ENCODE data around the gene COX7A2L.
"Not testable (repeated sequence)": the region's sequence is repeated elsewhere in the genome, so short reads cannot be mapped to it uniquely, and the experiment has no call there.

COX7A2L gene

GRCh38 chr2:42337846-42338566 lies 23.0 kb downstream of the COX7A2L start:
- DNase-seq = no peak

DNA sequence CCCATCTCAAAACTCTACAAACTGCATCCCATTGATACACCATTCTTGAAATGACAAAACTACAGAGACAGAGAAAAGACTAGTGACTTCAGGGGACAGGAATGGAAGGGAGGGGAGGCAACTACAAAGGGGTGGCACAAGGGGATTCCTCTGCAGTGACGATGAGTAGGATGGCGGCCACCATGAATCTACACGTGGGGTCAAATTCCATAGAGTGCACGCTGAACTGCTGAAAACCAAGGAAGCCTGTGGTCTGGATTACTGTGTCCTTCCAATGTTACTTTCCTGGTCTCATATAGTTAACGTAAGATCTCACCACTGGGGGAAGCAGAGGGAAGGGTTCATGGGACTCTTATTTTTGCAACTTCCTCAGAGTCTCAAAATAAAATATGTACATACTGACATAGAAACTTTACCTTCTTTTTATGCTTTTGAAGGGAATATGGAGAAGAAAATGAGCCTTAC lies 23.6 kb downstream of the COX7A2L start:
- no peak for DNase-seq

- DNase-seq = no peak
These were observed 24.6 kb downstream of the COX7A2L start for GRCh38 chr2:42336361-42336965.

DNA sequence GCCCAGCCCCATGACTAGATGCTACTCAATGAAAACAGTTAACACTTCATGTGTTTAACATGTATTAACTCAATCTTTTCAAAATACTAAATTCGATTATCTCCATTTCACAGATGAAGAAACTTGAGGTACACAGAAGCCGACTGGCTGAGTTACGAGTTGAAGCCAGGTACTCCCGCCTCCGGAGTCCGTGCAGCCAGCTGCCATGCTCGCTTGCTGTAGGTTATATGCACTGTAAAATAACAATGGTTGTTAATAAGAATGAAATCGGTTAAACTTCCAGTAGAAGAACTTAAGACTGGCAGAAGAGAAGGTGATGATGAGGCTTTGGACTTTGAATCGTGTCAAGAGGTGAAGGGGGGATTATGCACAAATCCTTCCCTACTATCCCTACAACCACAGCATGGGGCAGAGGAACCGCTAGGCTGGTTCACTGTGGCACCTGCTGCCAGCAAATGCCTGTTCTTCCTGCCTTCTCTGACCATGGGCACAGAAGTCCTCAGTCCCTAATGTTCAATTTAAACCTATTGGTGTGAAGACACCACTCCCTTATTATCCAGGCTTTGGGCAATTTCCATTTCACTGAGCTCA lies 25.4 kb downstream of the COX7A2L start:
- no peak for DNase-seq

DNA sequence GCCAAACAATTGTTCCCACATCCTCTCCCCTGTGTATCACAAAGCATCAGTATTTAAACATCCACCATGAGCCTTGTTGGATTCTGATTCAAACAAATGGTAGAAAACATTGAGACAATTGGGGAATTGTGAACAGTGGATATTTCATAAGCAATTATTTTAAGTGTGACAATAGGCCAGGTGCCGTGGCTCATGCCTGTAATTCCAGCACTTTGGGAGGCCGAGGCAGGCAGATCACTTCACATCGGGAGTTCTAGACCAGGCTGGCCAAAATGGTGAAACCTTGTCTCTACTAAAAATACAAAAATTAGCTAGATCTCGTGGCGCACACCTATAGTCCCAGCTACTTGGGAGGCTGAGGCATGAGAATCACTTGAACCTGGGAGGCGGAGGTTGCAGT lies 26.2 kb downstream of the COX7A2L start:
- not testable (repeated sequence) for DNase-seq

DNA sequence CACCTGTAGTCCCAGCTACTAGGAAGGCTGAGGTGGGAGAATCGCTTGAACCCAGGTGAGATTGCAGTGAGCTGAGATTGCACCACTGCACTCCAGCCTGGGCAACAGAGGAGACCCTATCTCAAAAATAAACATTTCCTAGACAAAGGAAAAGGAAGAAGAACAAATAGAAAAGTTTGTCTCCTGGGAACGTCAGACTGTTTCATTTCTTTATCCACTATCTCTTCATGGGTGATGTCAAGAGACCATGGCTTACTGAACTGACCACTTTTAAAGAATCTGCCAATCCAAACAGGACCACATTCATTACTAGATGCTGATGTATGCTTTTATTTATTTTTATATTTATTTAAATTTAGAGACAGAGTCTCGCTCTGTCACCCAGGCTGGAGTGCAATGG lies 26.8 kb downstream of the COX7A2L start:
- no peak for DNase-seq

DNA sequence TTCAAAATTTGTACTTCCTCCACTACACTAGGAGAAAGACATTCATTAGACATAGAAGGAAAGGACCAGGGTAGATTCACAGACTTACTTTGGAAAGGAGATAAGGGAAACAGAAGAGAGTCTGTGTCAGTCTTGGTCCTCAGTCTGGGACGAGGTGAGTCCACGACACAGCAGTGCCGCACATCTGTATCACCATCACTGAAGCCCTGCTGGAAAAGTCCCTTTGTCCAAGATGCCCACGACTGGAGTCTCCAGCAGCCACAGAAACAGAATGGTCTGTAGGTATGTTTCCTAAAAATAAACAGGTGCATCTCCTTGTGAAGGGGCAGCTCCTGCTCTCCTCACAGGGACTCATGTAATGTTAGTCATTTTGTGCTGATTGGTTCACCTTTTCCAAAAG lies 27.4 kb downstream of the COX7A2L start:
- DNase-seq = no peak

DNA sequence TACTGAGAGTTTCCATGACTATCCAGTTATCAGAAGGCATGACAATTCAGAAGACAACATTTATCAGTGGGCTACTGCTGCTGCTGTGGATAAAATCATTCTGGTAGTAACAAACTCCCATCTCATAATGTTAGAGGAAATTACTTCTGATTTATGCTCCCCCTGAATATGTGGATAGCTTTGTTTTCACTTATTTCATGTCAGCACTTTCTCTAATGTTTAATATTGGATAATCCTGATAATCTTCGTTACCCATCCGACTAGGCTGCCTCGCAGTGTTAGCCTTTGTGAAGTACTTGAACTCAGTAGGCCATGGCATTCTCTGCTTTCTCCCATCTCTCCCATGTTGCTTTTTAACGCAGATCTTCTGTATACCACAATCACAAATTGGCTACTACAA lies 28.4 kb downstream of the COX7A2L start:
- DNase-seq = no peak

- no peak for DNase-seq
These were observed 29.3 kb downstream of the COX7A2L start for GRCh38 chr2:42331569-42332284.

DNA sequence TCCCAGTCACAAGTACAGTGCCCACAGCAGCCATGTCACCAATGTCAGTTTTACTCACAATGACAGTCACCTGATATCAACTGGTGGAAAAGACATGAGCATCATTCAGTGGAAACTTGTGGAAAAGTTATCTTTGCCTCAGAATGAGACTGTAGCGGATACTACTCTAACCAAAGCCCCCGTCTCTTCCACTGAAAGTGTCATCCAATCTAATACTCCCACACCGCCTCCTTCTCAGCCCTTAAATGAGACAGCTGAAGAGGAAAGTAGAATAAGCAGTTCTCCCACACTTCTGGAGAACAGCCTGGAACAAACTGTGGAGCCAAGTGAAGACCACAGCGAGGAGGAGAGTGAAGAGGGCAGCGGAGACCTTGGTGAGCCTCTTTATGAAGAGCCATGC lies 31.3 kb downstream of the COX7A2L start:
- DNase-seq = no peak

- no peak for DNase-seq
These were observed 32.1 kb downstream of the COX7A2L start for GRCh38 chr2:42328923-42329322.

- DNase-seq = no peak
These were observed 32.7 kb downstream of the COX7A2L start for GRCh38 chr2:42328148-42328833.

GRCh38 chr2:42327125-42327524 lies 33.9 kb downstream of the COX7A2L start:
- DNase-seq = peak; percentile 88

- no peak for DNase-seq
These were observed 35.4 kb downstream of the COX7A2L start for GRCh38 chr2:42325609-42326008.

- DNase-seq = no peak
These were observed 36.1 kb downstream of the COX7A2L start for GRCh38 chr2:42324949-42325348.

DNA sequence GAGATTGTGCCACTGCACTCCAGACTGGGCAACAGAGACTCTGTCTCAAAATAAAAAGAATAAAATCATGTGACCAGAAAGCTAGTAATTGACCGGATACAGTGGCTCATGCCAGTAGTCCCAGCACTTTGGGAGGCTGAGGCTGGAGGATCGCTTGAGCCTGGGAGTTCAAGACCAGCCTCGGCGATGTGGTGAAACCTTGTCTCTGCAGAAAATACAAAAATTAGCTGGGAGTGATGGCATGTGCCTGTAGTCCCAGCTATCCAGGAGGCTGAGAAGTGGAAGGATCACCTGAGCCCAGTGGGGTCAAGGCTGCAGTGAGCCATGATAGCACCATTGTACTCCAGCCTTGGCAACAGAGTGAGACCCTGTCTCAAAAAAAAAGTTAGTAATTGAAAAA lies 36.8 kb downstream of the COX7A2L start:
- no peak for DNase-seq

DNA sequence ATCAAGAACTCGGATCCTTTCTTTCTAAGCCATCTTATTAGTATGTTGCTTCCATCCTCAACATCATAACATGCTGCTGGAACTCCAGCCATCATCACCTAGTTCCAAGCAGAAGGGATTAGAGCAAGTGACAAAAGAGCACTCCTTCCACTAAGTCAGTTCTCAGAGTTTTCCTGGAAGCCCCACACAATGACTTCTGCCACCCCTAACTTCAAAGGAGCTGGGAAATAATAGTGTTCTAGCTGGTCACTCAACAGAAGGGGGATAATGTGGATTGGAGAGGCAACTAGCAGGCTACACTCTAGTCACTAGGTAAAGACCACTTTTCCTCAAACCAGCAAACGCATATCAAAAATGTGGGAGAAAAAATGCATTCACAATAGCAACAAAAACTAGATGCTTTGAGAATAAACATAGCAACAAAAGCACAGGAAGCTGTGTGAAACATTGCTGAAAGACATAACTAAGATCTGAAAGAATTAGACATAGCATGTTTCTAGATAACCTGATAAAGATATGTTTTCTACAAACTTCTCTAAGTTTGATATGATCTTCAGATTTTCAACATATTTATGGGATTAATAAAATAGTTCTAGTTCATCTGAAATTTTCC lies 39.5 kb downstream of the COX7A2L start:
- DNase-seq = no peak

DNA sequence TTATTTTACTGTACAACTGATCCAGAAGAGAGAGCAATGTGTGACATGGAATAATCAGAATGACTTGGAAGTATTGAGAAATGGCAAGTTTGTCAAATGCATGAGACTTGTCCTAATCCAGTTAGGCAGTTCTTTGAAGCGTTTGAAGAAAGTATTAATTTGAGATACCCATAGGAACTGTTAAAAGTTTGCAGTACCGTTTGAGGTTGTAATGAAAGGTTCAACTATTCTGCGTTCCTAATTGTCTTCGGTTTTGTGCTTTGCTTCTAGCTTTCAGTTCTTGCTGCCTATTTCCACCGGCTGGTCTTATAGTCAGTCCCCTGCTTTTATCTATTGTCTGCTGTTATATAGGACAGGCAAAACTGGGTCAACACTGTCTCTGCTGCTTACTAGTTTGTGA lies 41.8 kb downstream of the COX7A2L start:
- DNase-seq = no peak

DNA sequence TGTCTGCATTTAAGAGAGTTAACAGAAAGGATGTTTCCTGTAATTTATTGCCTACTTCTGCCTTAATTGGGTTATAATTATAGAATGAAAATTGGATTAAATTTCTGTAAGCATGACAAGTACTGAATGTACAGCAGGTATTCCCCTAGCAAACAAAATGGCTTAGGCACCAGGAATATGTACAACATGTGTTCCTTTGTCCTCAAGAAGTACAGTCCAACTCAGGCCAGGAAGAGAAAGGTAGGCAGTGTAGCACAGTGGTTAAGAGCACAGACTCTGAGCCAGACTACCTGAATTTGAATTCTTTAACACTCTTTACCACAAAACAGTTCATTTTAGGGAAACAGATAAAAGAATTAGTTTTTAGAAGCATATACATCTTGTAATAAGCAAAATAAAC lies 43.1 kb downstream of the COX7A2L start:
- no peak for DNase-seq

- no peak for DNase-seq
These were observed 43.5 kb downstream of the COX7A2L start for GRCh38 chr2:42317486-42317885.

DNA sequence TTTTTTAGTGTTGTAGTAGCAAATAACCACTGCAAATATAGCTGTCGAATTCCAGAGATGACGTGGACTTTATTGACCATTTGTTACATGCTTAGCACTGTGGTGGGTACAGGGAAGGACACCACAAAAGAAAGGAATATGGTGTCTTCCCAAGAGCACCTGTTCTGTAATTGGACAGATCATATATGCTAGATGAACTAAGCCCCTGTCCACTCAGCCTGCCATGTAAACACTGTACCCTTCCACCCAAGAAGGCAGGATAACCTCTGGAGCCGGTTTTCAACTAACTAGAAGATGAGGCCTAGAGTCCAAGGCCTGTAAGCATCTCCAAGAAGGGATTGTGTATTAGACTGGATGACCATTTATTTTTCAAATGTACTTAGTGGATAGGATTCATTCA lies 44.1 kb downstream of the COX7A2L start:
- no peak for DNase-seq

- DNase-seq = no peak
These were observed 45.1 kb downstream of the COX7A2L start for GRCh38 chr2:42315844-42316470.
